ENCODE results near the gene LHPP. TPM values are rescaled to one million over a fixed set of nuclear protein-coding genes. Genes with fewer than 3 reads are reported as not detected.

Gene LHPP
- total RNA-seq, 1 donor from 2014 or later: 347 TPM

GRCh38 chr10:124446830-124447750 lies 14.5 kb upstream of the LHPP start:
- intact Hi-C loops (cut with DNase I): no loop called here
- ATAC-seq (no peak), DNase-seq (ENCODE audit: low spot score) (no peak)

GRCh38 chr10:124447751-124448466 lies 13.7 kb upstream of the LHPP start:
- DNase-seq (ENCODE audit: low spot score) (no peak), ATAC-seq (no peak)
- intact Hi-C loops (cut with DNase I): no loop called here

- DNase-seq (ENCODE audit: low spot score): no peak
- intact Hi-C loops (cut with DNase I): no loop called here
- ATAC-seq: no peak
These were observed 12.9 kb upstream of the LHPP start for GRCh38 chr10:124448696-124449169.

GRCh38 chr10:124449170-124450011 lies 12.2 kb upstream of the LHPP start:
- no peak for DNase-seq (ENCODE audit: low spot score)
- no peak for ATAC-seq

GRCh38 chr10:124450012-124450782 lies 11.4 kb upstream of the LHPP start, which contains the start of gene NKX1-2:
TSS of gene NKX1-2 (minus strand) at chr10:124450035. CDS start at chr10:124449943, 92 bp downstream.
- ATAC-seq: no peak
- intact Hi-C loops (cut with DNase I): loop anchor here (10.0 kb wide), 1 partner anchor 625 kb away; no protein-coding TSS in a partner anchor
- DNase-seq (ENCODE audit: low spot score): no peak

More at GRCh38 chr10:124449170-124450011, 12.2 kb upstream of the LHPP start:
- intact Hi-C loops (cut with DNase I): loop anchor here (10.0 kb wide), 1 partner anchor 625 kb away; no protein-coding TSS in a partner anchor

- DNase-seq (ENCODE audit: low spot score) (no peak), ATAC-seq (no peak)
- intact Hi-C loops (cut with DNase I): loop anchor here (10.0 kb wide), 1 partner anchor 624 kb away; no protein-coding TSS in a partner anchor
These were observed 10.9 kb upstream of the LHPP start for GRCh38 chr10:124450783-124451057.

GRCh38 chr10:124451276-124451675 lies 10.3 kb upstream of the LHPP start:
- ATAC-seq (no peak), DNase-seq (ENCODE audit: low spot score) (no peak)
- intact Hi-C loops (cut with DNase I): loop anchor here (10.0 kb wide), 1 partner anchor 624 kb away; no protein-coding TSS in a partner anchor

- no peak for DNase-seq (ENCODE audit: low spot score)
- intact Hi-C loops (cut with DNase I): loop anchor here (10.0 kb wide), 1 partner anchor 621 kb away; no protein-coding TSS in a partner anchor
- ATAC-seq: no peak
These were observed 7.5 kb upstream of the LHPP start for GRCh38 chr10:124453960-124454610.

- ATAC-seq (no peak), DNase-seq (ENCODE audit: low spot score) (no peak)
- intact Hi-C loops (cut with DNase I): loop anchor here (10.0 kb wide), 1 partner anchor 619 kb away; no protein-coding TSS in a partner anchor
These were observed 6.2 kb upstream of the LHPP start for GRCh38 chr10:124455441-124455840.

GRCh38 chr10:124458473-124458872 lies 3.1 kb upstream of the LHPP start:
- intact Hi-C loops (cut with DNase I): loop anchor here (10.0 kb wide), 1 partner anchor 616 kb away; no protein-coding TSS in a partner anchor
- no peak for DNase-seq (ENCODE audit: low spot score)
- ATAC-seq: no peak

- DNase-seq (ENCODE audit: low spot score): no peak
- no peak for ATAC-seq
- intact Hi-C loops (cut with DNase I): loop anchor here (10.0 kb wide), 1 partner anchor 616 kb away; no protein-coding TSS in a partner anchor
These were observed 2.7 kb upstream of the LHPP start for GRCh38 chr10:124458889-124459288.

- intact Hi-C loops (cut with DNase I): loop anchor here (10.0 kb wide), 1 partner anchor 615 kb away; no protein-coding TSS in a partner anchor
- DNase-seq (ENCODE audit: low spot score): no peak
These were observed 2.2 kb upstream of the LHPP start for GRCh38 chr10:124459395-124459794.

GRCh38 chr10:124460144-124460543 lies 1.5 kb upstream of the LHPP start:
- DNase-seq (ENCODE audit: low spot score) (no peak), ATAC-seq (no peak)
- intact Hi-C loops (cut with DNase I): no loop called here

More at GRCh38 chr10:124459395-124459794, 2.2 kb upstream of the LHPP start:
- no peak for ATAC-seq

GRCh38 chr10:124462348-124462695 lies 699 bp downstream of the LHPP start:
- no peak for DNase-seq (ENCODE audit: low spot score)
- ATAC-seq: no peak
- intact Hi-C loops (cut with DNase I): no loop called here

GRCh38 chr10:124464028-124464965 lies 2.7 kb downstream of the LHPP start:
- no peak for ATAC-seq
- DNase-seq (ENCODE audit: low spot score): no peak
- intact Hi-C loops (cut with DNase I): no loop called here

- ATAC-seq (no peak), DNase-seq (ENCODE audit: low spot score) (no peak)
- intact Hi-C loops (cut with DNase I): no loop called here
These were observed 3.6 kb downstream of the LHPP start for GRCh38 chr10:124465003-124465776.

Measured in sciatic nerve (tissue), 2 donors.